ENCODE data around the gene MACROD1. TPM values are rescaled to one million over a fixed set of nuclear protein-coding genes. Genes with fewer than 3 reads are reported as not detected.

The MACROD1 gene
- polyA plus RNA-seq, 1 donor (not counting 4 experiments of a cell fraction or from before 2014, with no cell fraction given), result 4.6 TPM

- H2AFZ ChIP-seq (ENCODE audit: control insufficient read depth, low read length), result no peak overlapping the region
- FAIRE-seq, result no peak
Measured at GRCh38 chr11:64131683-64132190, 34.2 kb downstream of the MACROD1 start.

GRCh38 chr11:64130618-64131017 lies 35.3 kb downstream of the MACROD1 start:
- no peak overlapping the region for H2AFZ ChIP-seq (ENCODE audit: control insufficient read depth, low read length)
- H3K9ac ChIP-seq (ENCODE audit: control insufficient read depth, extremely low read depth, insufficient read depth, low read length), result no peak overlapping the region
- no peak overlapping the region for H3K4me2 ChIP-seq (ENCODE audit: control insufficient read depth, extremely low read depth, insufficient read depth, low read depth, low read length)
- H3K27ac ChIP-seq (ENCODE audit: control insufficient read depth, insufficient read depth, low read length), result no peak overlapping the region
- peaks cover 6% of the 10 kb centered on the region for H4K20me1 ChIP-seq (ENCODE audit: control insufficient read depth, extremely low read depth, insufficient read depth, low read length)
- no peak for DNase-seq (ENCODE audit: low read depth, low spot score)
- FAIRE-seq, result no peak
- H3K4me3 ChIP-seq (ENCODE audit: control insufficient read depth in 2 of 3, extremely low read depth in 1 of 3, insufficient read depth in 2 of 3, low read depth in 1 of 3, low read length in 3 of 3), result no peak overlapping the region
- no peaks in the 10 kb centered on the region for H3K36me3 ChIP-seq (ENCODE audit: control insufficient read depth in 2 of 2, extremely low read depth in 1 of 2, insufficient read depth in 2 of 2, low read length in 2 of 2)
- TF ChIP-seq EZH2 (IDR thresholded peaks at IDR 0.05; ENCODE audit: low read length), result no peak
- TF ChIP-seq CTCF (optimal IDR thresholded peaks at IDR 0.05 in 1 of 3, IDR thresholded peaks at IDR 0.05 in 1 of 3, conservative IDR thresholded peaks at IDR 0.05 in 1 of 3; ENCODE audit: extremely low read depth in 1 of 3, insufficient read depth in 2 of 3, low read length in 3 of 3), result no peak
- H3K4me1 ChIP-seq (ENCODE audit: control insufficient read depth, extremely low read depth, insufficient read depth, low read length), result no peaks in the 10 kb centered on the region
- dilution Hi-C loops (cut with MboI; ENCODE audit: extremely low pct_ligation_motif_present, low sequenced_read_pairs), result loop anchor here (10.0 kb wide), 1 partner anchor 126 kb away; no protein-coding TSS in a partner anchor
- H3K9me1 ChIP-seq (ENCODE audit: control insufficient read depth, extremely low read depth, insufficient read depth, low read length), result no peaks in the 10 kb centered on the region
- H3K79me2 ChIP-seq (ENCODE audit: control insufficient read depth, insufficient read depth, low read length), result no peaks in the 10 kb centered on the region
- no peaks in the 10 kb centered on the region for H3K9me3 ChIP-seq (ENCODE audit: control insufficient read depth, low read depth, low read length)
- H3K27me3 ChIP-seq (ENCODE audit: control insufficient read depth, extremely low read depth, insufficient read depth, low read length), result peaks cover 10% of the 10 kb centered on the region

More at GRCh38 chr11:64131683-64132190, 34.2 kb downstream of the MACROD1 start:
- H3K79me2 ChIP-seq (ENCODE audit: control insufficient read depth, insufficient read depth, low read length), result no peaks in the 10 kb centered on the region
- no peaks in the 10 kb centered on the region for H3K36me3 ChIP-seq (ENCODE audit: control insufficient read depth in 2 of 2, extremely low read depth in 1 of 2, insufficient read depth in 2 of 2, low read length in 2 of 2)
- no peaks in the 10 kb centered on the region for H3K9me1 ChIP-seq (ENCODE audit: control insufficient read depth, extremely low read depth, insufficient read depth, low read length)
- TF ChIP-seq EZH2 (IDR thresholded peaks at IDR 0.05; ENCODE audit: low read length), result no peak
- no peak for TF ChIP-seq CTCF (optimal IDR thresholded peaks at IDR 0.05 in 1 of 3, IDR thresholded peaks at IDR 0.05 in 1 of 3, conservative IDR thresholded peaks at IDR 0.05 in 1 of 3; ENCODE audit: extremely low read depth in 1 of 3, insufficient read depth in 2 of 3, low read length in 3 of 3)
- H3K27ac ChIP-seq (ENCODE audit: control insufficient read depth, insufficient read depth, low read length), result no peak overlapping the region
- H3K9ac ChIP-seq (ENCODE audit: control insufficient read depth, extremely low read depth, insufficient read depth, low read length), result no peak overlapping the region
- peaks cover 10% of the 10 kb centered on the region for H3K27me3 ChIP-seq (ENCODE audit: control insufficient read depth, extremely low read depth, insufficient read depth, low read length)
- DNase-seq (ENCODE audit: low read depth, low spot score), result no peak
- H4K20me1 ChIP-seq (ENCODE audit: control insufficient read depth, extremely low read depth, insufficient read depth, low read length), result peaks cover 6% of the 10 kb centered on the region
- no peak overlapping the region for H3K4me2 ChIP-seq (ENCODE audit: control insufficient read depth, extremely low read depth, insufficient read depth, low read depth, low read length)
- no peak overlapping the region for H3K4me3 ChIP-seq (ENCODE audit: control insufficient read depth in 2 of 3, extremely low read depth in 1 of 3, insufficient read depth in 2 of 3, low read depth in 1 of 3, low read length in 3 of 3)
- H3K9me3 ChIP-seq (ENCODE audit: control insufficient read depth, low read depth, low read length), result no peaks in the 10 kb centered on the region
- dilution Hi-C loops (cut with MboI; ENCODE audit: extremely low pct_ligation_motif_present, low sequenced_read_pairs), result loop anchor here (10.0 kb wide), 1 partner anchor 127 kb away; no protein-coding TSS in a partner anchor
- no peaks in the 10 kb centered on the region for H3K4me1 ChIP-seq (ENCODE audit: control insufficient read depth, extremely low read depth, insufficient read depth, low read length)

All from keratinocyte (primary cell).